Anterior cingulate cortex (tissue), 58 donors: ENCODE data around the gene TBX10.
A peak's percentile ranks its signal among the peaks of the same experiment; 100 is the strongest.
"Not testable (repeated sequence)": the region's sequence is repeated elsewhere in the genome, so short reads cannot be mapped to it uniquely, and the experiment has no call there.

ENCODE experiments used
- DNase-seq, 58 donors: peaks; one replicate each; lab custom pipeline; 2025; lab: John Stamatoyannopoulos, UW

Gene TBX10

DNA sequence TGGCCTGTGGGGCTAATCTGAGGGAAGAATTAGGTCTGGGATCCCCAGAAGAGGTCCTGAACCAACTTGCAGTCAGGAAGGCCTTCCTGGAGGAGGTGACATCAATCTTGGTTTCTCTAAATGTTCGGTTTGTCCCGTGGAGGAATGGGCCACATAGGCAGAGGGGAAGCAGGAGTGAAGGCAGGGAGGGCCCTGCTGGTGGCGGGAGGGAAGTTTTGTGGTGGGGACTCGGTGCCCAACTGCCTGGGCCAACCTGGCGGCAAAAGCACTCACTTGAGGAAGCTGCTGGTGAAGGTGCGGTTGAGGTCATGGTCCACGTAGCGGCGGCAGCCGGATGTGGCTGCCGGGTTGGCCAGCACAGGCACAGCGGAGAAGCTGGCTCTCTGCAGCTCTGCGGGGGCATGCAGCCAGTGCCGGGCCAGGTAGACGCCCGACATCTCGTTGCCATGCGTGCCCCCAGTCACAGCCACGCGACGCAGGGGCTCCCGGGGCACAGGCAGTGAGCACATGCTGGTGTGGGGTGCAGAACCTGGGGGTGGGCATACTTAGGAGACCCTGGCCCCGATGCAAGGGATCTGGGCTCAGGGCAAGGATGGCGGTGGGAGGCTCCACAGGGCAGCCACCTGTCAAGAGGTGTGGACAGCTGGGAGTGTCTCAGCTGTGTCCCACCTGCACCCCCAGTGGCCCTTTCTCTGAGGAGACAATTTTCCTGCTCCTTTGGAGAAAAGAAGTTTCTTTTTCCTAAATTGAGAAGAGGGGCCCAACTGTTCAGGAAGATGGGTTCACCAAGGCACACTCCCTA, 7.2 kb upstream of the TBX10 start:
- no peak for DNase-seq

DNA sequence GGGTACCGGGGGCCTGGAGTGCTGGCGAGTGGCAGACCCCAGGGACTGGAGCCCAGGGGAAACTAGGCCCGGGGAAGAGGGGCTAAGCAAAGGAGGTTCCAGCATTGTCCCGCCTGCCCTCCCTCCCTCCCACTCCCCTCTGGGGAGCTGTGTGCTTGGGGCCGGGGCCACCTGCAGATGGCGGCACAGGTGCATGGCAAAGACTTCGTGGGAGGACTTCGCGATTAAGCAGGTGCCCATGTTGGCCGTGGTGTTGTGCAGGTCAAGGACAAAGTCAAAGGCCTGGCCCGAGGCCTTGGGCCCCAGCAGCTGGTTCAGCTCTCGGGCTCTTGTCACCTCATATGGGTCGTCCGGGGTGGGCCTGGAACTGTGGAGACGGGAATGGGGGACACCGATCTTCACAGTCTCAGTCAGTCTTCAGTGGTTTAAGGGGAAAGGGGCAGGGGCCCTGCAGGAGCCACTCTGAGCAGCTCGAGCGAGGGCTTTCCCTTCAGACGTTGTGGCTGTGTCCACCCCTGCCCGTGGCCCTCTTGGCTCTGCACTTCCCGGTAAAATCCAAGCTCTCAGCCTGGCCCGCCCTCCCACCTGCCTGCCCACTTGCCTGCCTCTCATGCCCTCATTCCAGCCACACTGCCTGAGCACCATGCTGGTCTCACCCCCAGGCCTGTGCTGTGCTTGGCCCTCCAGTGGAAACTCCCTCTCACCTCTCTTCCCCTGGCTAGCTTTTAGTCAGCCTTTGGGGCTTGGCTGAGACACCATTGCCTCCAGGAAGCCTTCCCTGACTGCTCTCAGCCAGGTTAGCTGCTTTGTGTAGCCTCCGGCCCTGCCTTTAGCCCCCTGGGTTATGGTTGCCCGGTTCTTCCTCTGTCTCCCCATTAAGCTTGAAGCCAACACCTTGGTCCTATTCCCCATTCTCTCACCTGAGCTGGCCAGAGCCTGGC, 6.2 kb upstream of the TBX10 start:
- no peak for DNase-seq

DNA sequence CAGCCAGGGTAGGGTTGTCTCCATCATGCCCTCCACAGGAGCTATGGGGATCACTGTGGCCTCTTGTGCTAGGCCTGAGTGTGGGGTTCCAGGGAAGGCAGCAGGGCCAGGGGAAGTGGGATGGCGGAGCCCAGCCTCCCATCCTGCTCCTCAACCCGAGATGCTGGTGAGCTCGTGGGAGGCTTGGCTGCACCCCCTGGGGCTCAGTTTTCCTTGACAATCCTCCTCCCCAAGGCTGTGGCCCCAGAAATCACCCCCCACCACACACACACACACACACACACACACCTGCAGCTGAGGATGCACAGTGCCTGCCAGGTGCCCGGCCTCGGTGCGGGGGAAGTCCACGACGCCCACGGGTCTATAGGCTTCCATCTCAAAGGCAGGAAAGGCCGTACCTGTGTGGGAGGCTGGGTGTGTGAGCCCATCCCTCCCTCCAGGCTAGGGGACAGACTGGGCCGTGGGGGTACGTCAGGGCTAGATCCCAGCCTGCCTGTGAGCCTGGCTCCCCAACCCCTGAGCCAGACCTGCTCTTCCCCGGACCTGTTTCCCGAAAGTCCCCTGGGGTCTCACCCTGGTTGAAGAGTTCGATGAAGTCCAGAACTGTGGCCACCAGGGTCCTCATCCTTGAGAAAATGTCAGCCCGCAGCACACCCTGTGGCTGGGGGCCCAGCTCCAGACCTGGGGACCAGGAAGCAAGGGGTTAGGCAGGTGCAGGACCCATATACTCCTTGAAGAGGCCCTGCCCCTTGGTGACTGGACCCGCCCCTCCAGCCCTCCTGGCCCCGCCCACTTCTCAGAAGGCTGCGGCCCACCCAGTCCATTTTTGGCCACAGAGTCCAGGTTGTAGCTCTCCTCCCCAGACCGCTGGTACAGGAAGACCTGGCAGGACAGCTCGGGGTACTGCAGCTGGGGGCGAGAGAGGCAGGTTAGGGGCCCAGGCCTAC, 5.2 kb upstream of the TBX10 start:
- DNase-seq: no peak

DNA sequence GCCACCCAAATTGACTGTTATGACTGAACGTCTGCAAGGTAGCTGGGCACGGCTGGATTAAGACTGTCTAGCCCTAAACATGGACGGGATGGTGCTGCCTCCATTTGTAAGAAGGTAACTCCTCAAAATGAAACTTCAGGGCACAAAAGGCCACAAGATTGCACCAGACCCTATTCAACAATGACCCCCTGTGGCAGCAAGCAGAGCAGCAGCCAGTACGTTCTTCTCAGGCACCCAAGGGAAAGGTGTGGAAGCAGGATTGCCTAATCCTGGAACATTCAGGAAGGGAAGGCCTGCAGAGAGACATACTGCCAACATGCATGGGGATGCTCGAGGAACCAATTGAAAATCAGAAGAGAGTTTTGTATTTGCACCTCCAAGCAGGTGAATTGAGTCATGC, 4.5 kb upstream of the TBX10 start:
- DNase-seq: no peak

DNA sequence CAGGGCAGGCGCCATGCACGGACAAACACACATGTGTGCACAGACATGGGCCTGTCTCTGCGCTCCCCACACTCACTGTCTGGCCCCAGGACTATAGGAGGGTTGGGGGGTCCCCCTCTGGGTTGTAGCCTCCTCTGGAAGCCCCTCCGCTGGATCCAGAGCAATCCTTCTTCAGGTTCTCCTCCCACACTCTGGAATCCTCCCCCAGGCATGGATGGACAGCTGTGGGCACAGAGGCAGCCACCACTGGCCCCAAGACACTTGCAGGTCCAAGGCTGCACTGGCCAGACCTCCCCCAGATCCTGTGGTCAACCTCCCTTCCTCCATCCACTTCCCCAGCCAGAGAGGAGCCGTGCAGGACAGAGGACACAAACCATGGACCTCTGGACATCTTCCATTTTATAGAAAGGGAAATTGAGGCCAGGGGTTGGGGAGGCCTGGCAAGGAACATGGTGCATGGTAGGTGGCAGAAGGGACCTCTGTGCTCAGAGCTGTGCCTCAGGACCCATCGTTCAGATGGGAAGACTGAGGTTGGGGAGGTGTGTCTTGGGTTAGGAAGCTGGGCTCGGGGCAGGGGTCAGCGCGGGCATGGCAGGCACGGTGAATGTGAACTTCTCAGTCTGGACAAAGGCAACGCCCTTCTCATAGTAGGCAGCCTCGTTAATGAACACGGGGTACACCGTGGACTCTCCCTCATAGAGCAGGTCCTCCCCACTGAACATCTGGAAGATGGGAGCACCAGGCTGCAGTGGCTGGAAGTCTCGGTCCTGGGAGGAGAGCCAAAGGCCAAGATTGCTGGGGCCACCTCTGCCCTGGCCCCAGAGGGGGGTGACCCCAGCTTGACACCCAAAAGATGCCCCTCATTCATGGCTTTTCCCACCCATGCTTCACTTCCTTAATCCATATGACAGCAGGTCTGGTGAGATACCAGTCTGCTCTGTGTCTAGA, 2.9 kb upstream of the TBX10 start:
- no peak for DNase-seq

DNA sequence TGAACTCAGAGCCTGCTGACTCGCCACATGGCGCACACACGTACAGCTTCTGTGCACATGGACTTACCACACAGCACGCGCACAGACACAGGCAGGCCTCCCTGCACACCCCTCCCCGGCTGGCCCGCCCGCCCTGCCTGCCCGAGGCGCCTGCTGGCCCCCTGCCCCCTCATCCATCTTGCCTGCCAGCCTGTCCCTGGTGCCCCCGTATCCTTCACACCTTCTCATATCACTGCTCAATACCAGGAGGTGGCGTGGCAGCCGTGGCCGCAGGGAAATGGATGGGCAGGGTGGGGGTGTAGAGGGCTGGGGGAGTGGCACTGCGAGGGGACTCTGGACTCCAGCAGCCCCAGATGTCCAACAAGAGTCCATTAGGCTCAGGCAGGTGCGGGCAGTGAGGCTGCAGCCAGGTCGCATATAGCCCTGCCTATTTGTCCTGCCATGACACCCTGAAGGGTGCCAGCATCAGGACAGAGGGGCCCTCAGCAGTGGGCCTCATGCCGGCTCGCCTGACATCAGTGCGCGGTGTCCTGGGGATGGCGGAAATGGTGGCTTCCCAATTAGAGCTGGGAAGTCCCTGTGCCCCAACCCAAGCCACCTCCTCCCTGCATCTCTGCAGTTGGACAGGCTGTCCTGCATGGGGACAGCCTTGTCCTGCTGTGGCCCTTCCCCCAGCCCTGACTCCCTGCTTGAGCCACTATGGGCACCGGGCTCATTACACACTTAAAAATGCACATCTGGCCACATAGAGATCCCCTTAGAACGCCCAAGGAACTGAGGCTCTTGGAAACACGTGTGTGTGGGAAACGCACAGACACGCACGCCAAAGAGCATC, 2.0 kb upstream of the TBX10 start:
- DNase-seq: no peak

DNA sequence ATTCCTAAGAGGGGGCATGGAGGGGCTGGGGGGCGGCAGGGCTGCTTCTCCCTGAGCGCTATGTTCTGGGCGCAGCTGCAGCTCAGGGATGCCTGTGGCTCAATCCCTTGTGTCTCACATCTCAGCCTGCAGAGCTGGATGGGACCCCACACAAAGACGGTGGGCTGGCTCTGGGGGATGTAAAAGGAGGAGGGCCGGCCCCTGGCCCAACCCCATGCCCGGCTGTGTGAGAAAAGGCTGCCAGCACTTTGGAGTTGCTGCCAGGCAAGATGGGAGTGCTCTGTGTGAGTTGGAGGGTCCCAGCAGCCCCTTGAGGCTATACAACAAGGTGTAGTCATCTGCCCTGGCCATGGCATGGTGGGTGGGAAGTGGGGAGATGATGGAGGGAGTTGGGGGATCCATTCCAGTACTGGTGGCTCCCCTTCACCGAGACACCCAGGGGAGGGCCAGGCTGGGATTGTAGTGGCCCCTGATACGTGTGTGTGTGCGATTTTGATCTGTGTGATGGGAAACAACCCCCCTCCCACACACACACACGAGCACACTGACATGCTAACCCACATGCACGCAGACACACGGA, 1.3 kb upstream of the TBX10 start:
- no peak for DNase-seq

DNA sequence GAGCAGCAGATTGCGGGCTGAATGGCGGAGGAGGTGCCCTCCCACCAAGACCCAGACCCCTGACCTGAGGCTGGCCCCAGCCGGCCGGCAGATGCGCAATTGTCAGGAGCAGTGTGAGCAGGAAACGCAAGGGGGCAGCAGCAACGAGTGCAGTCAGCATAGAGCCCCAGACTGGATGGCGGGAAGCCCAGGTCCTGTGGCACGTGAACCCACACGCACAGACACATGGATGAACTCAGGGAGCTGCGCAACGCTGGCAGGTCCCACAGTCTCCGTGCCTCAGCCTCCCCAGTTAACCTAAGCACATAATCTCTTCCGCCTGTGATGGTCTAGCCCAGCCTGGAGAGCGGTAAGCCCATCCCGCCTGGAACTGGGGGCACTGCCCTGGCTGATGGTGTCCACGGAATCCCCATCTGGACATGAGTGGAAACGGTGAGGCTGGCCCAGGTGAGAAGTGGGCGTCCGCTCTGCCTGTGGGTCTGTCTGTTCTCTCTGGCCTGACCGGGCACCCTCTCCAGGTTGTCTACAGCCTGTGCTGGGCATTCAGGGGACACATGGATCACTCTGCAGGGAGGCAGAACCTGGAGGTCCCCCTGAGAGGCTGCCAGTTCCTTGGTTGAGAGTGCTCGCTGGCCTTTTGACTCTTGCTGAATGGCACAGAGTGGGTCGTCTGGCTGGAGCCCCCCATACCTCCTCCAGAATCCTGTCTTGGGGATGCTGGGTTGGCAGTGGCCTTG, 626 bp upstream of the TBX10 start:
- peak in 41 of 58 donors; percentile 4 to 75 (median 37) for DNase-seq

DNA sequence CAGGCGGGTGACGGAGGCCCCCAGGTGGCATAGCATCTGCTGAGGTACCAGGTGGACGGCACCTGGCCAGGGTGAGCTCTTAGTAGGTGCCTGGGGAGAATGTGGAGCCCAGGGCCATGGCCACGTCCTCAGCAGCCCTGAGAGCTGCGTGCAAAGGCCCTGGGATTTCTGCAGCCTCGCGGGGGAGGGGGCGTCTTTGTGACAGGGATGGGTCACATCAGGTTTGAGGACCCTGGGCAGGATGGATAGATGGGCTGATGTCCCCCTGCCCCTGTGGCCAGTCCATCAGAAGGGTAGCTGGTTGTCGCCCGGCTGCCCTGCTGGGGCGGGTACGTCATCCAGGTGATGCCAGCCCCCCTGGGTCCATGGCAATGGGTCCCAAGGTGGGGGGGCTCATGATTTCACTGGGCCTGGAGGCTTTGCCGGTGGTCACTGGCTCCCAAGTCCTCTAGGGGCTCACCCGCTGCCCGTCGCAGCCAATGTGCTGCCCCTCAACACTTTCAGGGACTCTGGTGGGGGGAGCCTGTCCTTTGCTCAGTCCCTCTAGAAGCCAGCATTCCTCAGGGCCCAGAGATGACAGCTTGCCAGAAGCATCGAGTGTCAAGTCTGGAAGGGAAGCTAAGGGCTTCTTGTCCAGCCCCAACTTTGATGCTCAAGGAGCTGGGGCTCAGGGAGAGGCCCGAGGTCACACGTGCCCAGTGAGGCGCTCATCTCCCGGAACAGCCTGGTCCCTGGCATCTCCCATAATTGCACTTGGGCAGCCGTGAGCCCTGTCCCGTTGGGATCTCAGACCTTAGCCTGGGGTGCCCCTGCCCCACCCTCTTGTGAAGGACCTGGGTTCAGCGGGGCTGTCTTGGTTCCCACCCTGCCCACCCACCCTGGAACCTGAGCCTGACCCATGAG, 777 bp downstream of the TBX10 start:
- DNase-seq: no peak

DNA sequence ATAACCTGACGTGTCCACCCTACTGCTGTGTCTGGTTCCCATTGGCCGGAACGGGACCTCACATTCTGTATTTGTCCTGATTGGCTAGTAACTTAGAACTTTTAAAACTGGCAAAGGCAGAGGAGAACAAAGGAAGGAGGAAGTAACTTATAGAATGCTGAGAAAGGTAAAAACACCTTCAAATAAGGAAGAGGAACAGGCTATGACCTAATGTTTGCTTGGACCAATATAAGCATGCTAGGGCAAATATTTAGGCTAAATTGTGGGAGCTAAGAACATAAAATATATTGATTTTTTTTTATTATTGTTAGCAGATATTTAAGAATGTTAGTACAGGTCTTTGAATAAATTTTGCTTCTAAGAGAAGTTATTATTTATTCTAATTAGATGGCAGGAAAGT, 2.1 kb downstream of the TBX10 start:
- not testable (repeated sequence) for DNase-seq

DNA sequence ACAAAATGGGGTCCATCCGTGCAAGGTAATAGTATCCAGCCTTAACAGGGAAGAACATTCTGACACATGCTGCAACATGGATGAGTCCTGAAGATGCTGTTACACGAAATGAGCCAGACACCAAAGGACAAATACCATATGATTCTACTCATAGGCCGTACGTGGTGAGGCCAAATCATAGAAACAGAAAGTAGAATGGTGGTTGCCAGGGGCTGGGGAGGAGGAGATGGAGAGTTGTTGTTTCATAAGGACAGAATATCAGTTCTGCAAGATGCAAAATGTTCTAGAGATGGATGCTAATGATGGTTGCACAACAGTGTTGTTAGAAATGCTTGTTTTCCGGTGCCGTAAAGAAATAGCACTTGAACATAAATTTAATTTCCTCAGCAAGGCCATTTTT, 2.6 kb downstream of the TBX10 start:
- DNase-seq: no peak

DNA sequence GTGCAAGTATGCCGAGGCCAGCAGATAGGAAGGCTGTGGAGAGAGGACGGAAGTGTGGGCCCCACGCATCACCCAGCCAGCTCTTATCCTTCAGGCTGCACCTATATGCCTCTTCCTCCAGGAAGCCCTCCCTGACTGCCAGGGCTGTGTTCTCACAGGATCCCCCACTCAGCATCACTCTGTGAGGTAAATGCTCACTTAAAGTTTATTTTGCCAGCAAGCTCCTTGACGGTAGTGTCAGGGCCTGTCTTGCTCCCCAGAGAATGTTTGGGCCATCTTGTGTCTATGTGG, 4.4 kb downstream of the TBX10 start:
- DNase-seq: no peak

DNA sequence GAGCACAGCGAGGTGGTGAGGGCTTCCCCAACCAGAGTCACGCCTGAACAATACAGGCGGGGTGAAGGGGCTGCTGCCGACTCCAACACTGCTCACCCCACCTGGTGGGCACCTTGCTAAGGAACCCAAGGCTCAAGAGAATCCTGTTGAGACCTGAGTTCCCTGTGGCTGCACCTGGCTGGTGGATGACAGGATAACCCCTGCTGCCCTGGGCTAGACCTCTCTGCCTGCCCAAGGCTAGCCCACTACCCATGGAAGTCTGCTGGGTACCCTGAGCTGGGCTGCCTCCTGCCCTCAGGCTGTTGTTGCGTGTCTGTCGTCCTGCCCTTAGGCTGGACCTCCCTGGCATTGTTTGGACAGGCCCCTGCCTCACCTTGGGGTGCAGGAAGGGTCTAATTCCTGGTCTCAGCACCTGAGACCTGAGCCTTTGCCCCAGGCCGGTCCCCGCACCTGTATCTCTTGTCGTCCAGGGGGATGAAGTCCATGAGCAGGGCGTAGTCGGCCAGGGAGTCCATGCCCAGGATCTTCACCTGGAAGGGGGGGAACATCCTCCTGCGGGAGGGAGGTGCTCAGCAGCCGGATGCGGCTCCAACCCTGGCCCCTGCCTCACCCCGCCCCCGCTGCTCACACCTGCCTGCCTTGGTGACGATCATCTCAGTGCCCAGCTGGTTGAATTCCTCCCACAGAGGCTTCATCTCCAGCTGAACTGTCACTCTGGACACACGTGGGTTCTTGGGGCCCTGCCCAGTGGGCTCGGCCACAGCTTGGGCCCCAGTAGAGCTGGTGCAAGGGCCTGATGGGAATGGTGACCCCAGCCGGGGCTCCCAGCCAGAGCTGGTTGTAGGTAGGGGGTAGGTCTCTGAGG, 5.0 kb downstream of the TBX10 start:
- no peak for DNase-seq

DNA sequence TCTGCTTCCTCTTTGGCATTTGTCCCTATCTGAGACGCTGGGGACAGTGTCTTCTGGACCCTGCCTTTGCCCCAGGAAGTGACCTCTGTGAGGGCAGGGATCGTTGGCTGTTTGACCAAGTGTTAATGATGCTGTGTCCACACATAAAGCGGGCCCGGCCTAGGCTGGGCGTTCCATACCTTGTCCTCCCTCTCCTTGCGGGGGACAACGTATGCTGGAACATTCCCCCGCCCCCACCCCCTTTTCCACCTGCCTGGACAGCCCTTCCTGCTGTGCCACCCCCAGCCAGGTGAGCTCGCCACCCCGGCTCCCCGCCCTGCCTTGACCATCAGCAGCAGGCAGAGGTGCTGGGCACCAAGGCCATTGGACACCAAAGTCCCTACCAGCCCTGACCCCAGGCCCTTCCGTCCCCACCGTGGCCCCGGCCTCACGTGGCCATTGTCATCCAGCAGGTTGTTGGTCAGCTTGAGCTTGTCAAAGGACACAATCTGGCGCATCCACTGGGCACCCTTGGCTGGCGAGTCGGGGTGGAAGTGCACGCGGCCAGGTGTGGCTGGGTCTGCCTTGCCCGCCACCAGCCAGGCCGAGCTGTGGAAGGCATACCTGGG, 5.7 kb downstream of the TBX10 start:
- no peak for DNase-seq
